Measurements from ENCODE around the gene OR5L1.

Gene OR5L1

GRCh38 chr11:55811067-55811466, at the start of gene OR5L1:
Gene OR5L1 (plus strand): TSS chr11:55811367. CDS start chr11:55811467, 100 bp downstream.
- H3K36me3 ChIP-seq (ENCODE audit: insufficient read depth, low read length), result no peaks in the 10 kb centered on the region
- peaks cover 1% of the 10 kb centered on the region; the same call in 1 of the 2 replicates for H3K9me3 ChIP-seq (ENCODE audit: control insufficient read depth, insufficient read depth, low read length)
- no peak within 1 kb of the TSS for H3K9ac ChIP-seq (ENCODE audit: low read depth, low read length)
- H3K4me1 ChIP-seq (ENCODE audit: insufficient read depth, low read length), result no peaks in the 10 kb centered on the region

GRCh38 chr11:55773138-55773537, 38.0 kb upstream of the OR5L1 start, which contains the start of gene OR5D13:
Gene OR5D13 (plus strand): TSS chr11:55773438. CDS start chr11:55773438, 0 bp downstream.
- Histone ChIP-seq H3K4me1 (ENCODE audit: insufficient read depth, low read length) (no peaks in the 10 kb centered on the region), H3K9ac (ENCODE audit: low read depth, low read length) (no peak within 1 kb of the TSS), H3K36me3 (ENCODE audit: insufficient read depth, low read length) (no peaks in the 10 kb centered on the region), H3K9me3 (ENCODE audit: control insufficient read depth, insufficient read depth, low read length) (no peaks in the 10 kb centered on the region)

GRCh38 chr11:55791606-55792005, 19.6 kb upstream of the OR5L1 start:
- no peak overlapping the region for H3K9ac ChIP-seq (ENCODE audit: low read depth, low read length)
- no peaks in the 10 kb centered on the region for H3K4me1 ChIP-seq (ENCODE audit: insufficient read depth, low read length)
- H3K36me3 ChIP-seq (ENCODE audit: insufficient read depth, low read length), result no peaks in the 10 kb centered on the region
- no peaks in the 10 kb centered on the region for H3K9me3 ChIP-seq (ENCODE audit: control insufficient read depth, insufficient read depth, low read length)

- H3K4me1 ChIP-seq (ENCODE audit: insufficient read depth, low read length), result no peaks in the 10 kb centered on the region
- H3K9me3 ChIP-seq (ENCODE audit: control insufficient read depth, insufficient read depth, low read length), result no peaks in the 10 kb centered on the region
- H3K9ac ChIP-seq (ENCODE audit: low read depth, low read length), result no peak overlapping the region
- no peaks in the 10 kb centered on the region for H3K36me3 ChIP-seq (ENCODE audit: insufficient read depth, low read length)
Observed at GRCh38 chr11:55793321-55793720, 17.8 kb upstream of the OR5L1 start.

GRCh38 chr11:55795256-55795655, 15.9 kb upstream of the OR5L1 start, which contains the start of gene OR5D14:
Gene OR5D14 (plus strand): TSS chr11:55795556. CDS start chr11:55795556, 0 bp downstream.
- Histone ChIP-seq H3K9me3 (ENCODE audit: control insufficient read depth, insufficient read depth, low read length) (no peaks in the 10 kb centered on the region), H3K9ac (ENCODE audit: low read depth, low read length) (no peak within 1 kb of the TSS), H3K4me1 (ENCODE audit: insufficient read depth, low read length) (no peaks in the 10 kb centered on the region), H3K36me3 (ENCODE audit: insufficient read depth, low read length) (no peaks in the 10 kb centered on the region)

- H3K36me3 ChIP-seq (ENCODE audit: insufficient read depth, low read length), result no peaks in the 10 kb centered on the region
- peaks cover 5% of the 10 kb centered on the region; the same call in 1 of the 2 replicates for H3K9me3 ChIP-seq (ENCODE audit: control insufficient read depth, insufficient read depth, low read length)
- no peak overlapping the region for H3K9ac ChIP-seq (ENCODE audit: low read depth, low read length)
- no peaks in the 10 kb centered on the region for H3K4me1 ChIP-seq (ENCODE audit: insufficient read depth, low read length)
Observed at GRCh38 chr11:55806248-55806647, 4.9 kb upstream of the OR5L1 start.

- Histone ChIP-seq H3K36me3 (ENCODE audit: insufficient read depth, low read length) (no peaks in the 10 kb centered on the region), H3K4me1 (ENCODE audit: insufficient read depth, low read length) (no peaks in the 10 kb centered on the region), H3K9ac (ENCODE audit: low read depth, low read length) (no peak within 1 kb of the TSS), H3K9me3 (ENCODE audit: control insufficient read depth, insufficient read depth, low read length) (no peaks in the 10 kb centered on the region)
Observed at GRCh38 chr11:55819330-55819729, 8.2 kb downstream of the OR5L1 start, which contains the start of gene OR5D18. Gene OR5D18 (plus strand): TSS chr11:55819630. CDS start chr11:55819630, 0 bp downstream.

- no peaks in the 10 kb centered on the region for H3K36me3 ChIP-seq (ENCODE audit: insufficient read depth, low read length)
- no peaks in the 10 kb centered on the region for H3K9me3 ChIP-seq (ENCODE audit: control insufficient read depth, insufficient read depth, low read length)
- H3K9ac ChIP-seq (ENCODE audit: low read depth, low read length), result no peak within 1 kb of the TSS
- no peaks in the 10 kb centered on the region for H3K4me1 ChIP-seq (ENCODE audit: insufficient read depth, low read length)
Observed at GRCh38 chr11:55826919-55827318, 15.8 kb downstream of the OR5L1 start, which contains the start of gene OR5L2. Gene OR5L2 (plus strand): TSS chr11:55827219. CDS start chr11:55827219, 0 bp downstream.

- no peaks in the 10 kb centered on the region for H3K9me3 ChIP-seq (ENCODE audit: control insufficient read depth, insufficient read depth, low read length)
- no peaks in the 10 kb centered on the region for H3K4me1 ChIP-seq (ENCODE audit: insufficient read depth, low read length)
- H3K36me3 ChIP-seq (ENCODE audit: insufficient read depth, low read length), result no peaks in the 10 kb centered on the region
- H3K9ac ChIP-seq (ENCODE audit: low read depth, low read length), result no peak within 1 kb of the TSS
Observed at GRCh38 chr11:55838452-55838851, 27.3 kb downstream of the OR5L1 start, which contains the start of gene OR5D16. Gene OR5D16 (plus strand): TSS chr11:55838752. CDS start chr11:55838752, 0 bp downstream.

- H3K9ac ChIP-seq (ENCODE audit: low read depth, low read length), result no peak overlapping the region
- H3K4me1 ChIP-seq (ENCODE audit: insufficient read depth, low read length), result no peaks in the 10 kb centered on the region
- no peaks in the 10 kb centered on the region for H3K9me3 ChIP-seq (ENCODE audit: control insufficient read depth, insufficient read depth, low read length)
- no peaks in the 10 kb centered on the region for H3K36me3 ChIP-seq (ENCODE audit: insufficient read depth, low read length)
Observed at GRCh38 chr11:55847453-55847852, 36.3 kb downstream of the OR5L1 start.

- Histone ChIP-seq H3K9me3 (ENCODE audit: control insufficient read depth, insufficient read depth, low read length) (no peaks in the 10 kb centered on the region), H3K4me1 (ENCODE audit: insufficient read depth, low read length) (no peaks in the 10 kb centered on the region), H3K9ac (ENCODE audit: low read depth, low read length) (no peak overlapping the region), H3K36me3 (ENCODE audit: insufficient read depth, low read length) (no peaks in the 10 kb centered on the region)
Observed at GRCh38 chr11:55849037-55849436, 37.9 kb downstream of the OR5L1 start.

GRCh38 chr11:55852141-55852540, 41.0 kb downstream of the OR5L1 start:
- no peaks in the 10 kb centered on the region for H3K4me1 ChIP-seq (ENCODE audit: insufficient read depth, low read length)

GRCh38 chr11:55854704-55855103, 43.5 kb downstream of the OR5L1 start:
- no peaks in the 10 kb centered on the region for H3K36me3 ChIP-seq (ENCODE audit: insufficient read depth, low read length)
- no peak overlapping the region for H3K9ac ChIP-seq (ENCODE audit: low read depth, low read length)
- no peaks in the 10 kb centered on the region for H3K4me1 ChIP-seq (ENCODE audit: insufficient read depth, low read length)

More at GRCh38 chr11:55852141-55852540, 41.0 kb downstream of the OR5L1 start:
- Histone ChIP-seq H3K9ac (ENCODE audit: low read depth, low read length) (no peak overlapping the region), H3K36me3 (ENCODE audit: insufficient read depth, low read length) (no peaks in the 10 kb centered on the region), H3K9me3 (ENCODE audit: control insufficient read depth, insufficient read depth, low read length) (no peaks in the 10 kb centered on the region)

More at GRCh38 chr11:55854704-55855103, 43.5 kb downstream of the OR5L1 start:
- no peaks in the 10 kb centered on the region for H3K9me3 ChIP-seq (ENCODE audit: control insufficient read depth, insufficient read depth, low read length)
